Left ventricle myocardium inferior (tissue), 1 donor: Measurements from ENCODE around the gene TMEM30B. TPM values are rescaled to one million over a fixed set of nuclear protein-coding genes. Genes with fewer than 3 reads are reported as not detected.

Source experiments
- DNase-seq: peaks from one replicate; pipeline ENCODE4 v3.0.0-alpha.2; 2020
- H3K27ac ChIP-seq: fragments of 200-600 bp; replicated peaks from 2 replicates; pipeline ENCODE4 v1.8.0; 2021
- H3K27me3 ChIP-seq: fragments of 200-600 bp; 2 replicates; pipeline ENCODE4 v1.8.0; 2021; ENCODE audit warnings: low read depth
- H3K36me3 ChIP-seq: fragments of 200-600 bp; 2 replicates; pipeline ENCODE4 v1.8.0; 2021
- H3K4me1 ChIP-seq: fragments of 200-600 bp; 2 replicates; pipeline ENCODE4 v1.8.0; 2021
- H3K4me3 ChIP-seq: fragments of 200-600 bp; 2 replicates; pipeline ENCODE4 v1.8.0; 2021; ENCODE audit warnings: mild to moderate bottlenecking, moderate library complexity
- H3K9me3 ChIP-seq: fragments of 200-600 bp; replicated peaks from 2 replicates; pipeline ENCODE4 v1.8.0; 2021
- CTCF ChIP-seq: fragments of 200-600 bp; IDR thresholded peaks from 2 replicates; pipeline ENCODE4 v1.8.0; 2021; ENCODE audit warnings: antibody characterized with exemption, mild to moderate bottlenecking, borderline replicate concordance
- intact Hi-C: fragments of 100-400 bp; cut with micrococcal nuclease; formaldehyde crosslinking; loops from one replicate; pipeline ENCODE4 v1.11.0; 2022
- total RNA-seq: library from RNA; stranded (reverse); fragmentation: NEBNext Ultra II Directional; extraction: Animal tissue kit (Norgen Biotek cat#: 25700); gene quantifications from one replicate; pipeline ENCODE4 v1.2.1, GENCODE V29; 2021
- donor health status: DM: no; HTN: yes; CAD: no; lungs with severe emphysema.

TMEM30B gene
- total RNA-seq, 1 donor from 2014 or later = 0.22 TPM

GRCh38 chr14:61271552-61271951 is 9.6 kb downstream of the TMEM30B start:
- no peaks in the 10 kb centered on the region for H3K36me3 ChIP-seq
- no peaks in the 10 kb centered on the region for H3K9me3 ChIP-seq
- peaks cover 4% of the 10 kb centered on the region for H3K4me1 ChIP-seq
- peak overlapping the region; percentile 35 for H3K27ac ChIP-seq
- intact Hi-C loops = no loop called here
- H3K4me3 ChIP-seq = no peak overlapping the region
- no peak for TF ChIP-seq CTCF
- H3K27me3 ChIP-seq = peaks cover 47% of the 10 kb centered on the region
- DNase-seq = no peak

- Histone ChIP-seq H3K4me3 (no peak overlapping the region), H3K4me1 (peaks cover 5% of the 10 kb centered on the region), H3K27me3 (peaks cover 55% of the 10 kb centered on the region), H3K27ac (no peak overlapping the region), H3K36me3 (no peaks in the 10 kb centered on the region), H3K9me3 (no peaks in the 10 kb centered on the region)
- DNase-seq = no peak
- TF ChIP-seq CTCF = no peak
- intact Hi-C loops = no loop called here
Measured at GRCh38 chr14:61270714-61271113, 10.4 kb downstream of the TMEM30B start.

- H3K27me3 ChIP-seq = peaks cover 67% of the 10 kb centered on the region
- H3K36me3 ChIP-seq = no peaks in the 10 kb centered on the region
- no peak overlapping the region for H3K27ac ChIP-seq
- peaks cover 5% of the 10 kb centered on the region for H3K4me1 ChIP-seq
- peak; percentile 50 for DNase-seq
- intact Hi-C loops = no loop called here
- H3K9me3 ChIP-seq = no peaks in the 10 kb centered on the region
- peak; percentile 87 for TF ChIP-seq CTCF
- peak overlapping the region; percentile 57 for H3K4me3 ChIP-seq
Measured at GRCh38 chr14:61269321-61270083, 11.6 kb downstream of the TMEM30B start.

GRCh38 chr14:61268812-61269211 is 12.3 kb downstream of the TMEM30B start:
- Histone ChIP-seq H3K4me3 (no peak overlapping the region), H3K36me3 (no peaks in the 10 kb centered on the region), H3K27ac (no peak overlapping the region), H3K9me3 (no peaks in the 10 kb centered on the region), H3K27me3 (peaks cover 61% of the 10 kb centered on the region), H3K4me1 (peaks cover 5% of the 10 kb centered on the region)
- intact Hi-C loops = no loop called here
- no peak for DNase-seq
- no peak for TF ChIP-seq CTCF

- no peak overlapping the region for H3K4me3 ChIP-seq
- H3K4me1 ChIP-seq = peaks cover 5% of the 10 kb centered on the region
- TF ChIP-seq CTCF = no peak
- no peak overlapping the region for H3K27ac ChIP-seq
- H3K36me3 ChIP-seq = no peaks in the 10 kb centered on the region
- peaks cover 62% of the 10 kb centered on the region for H3K27me3 ChIP-seq
- intact Hi-C loops = no loop called here
- DNase-seq = no peak
- no peaks in the 10 kb centered on the region for H3K9me3 ChIP-seq
Measured at GRCh38 chr14:61266891-61267740, 14.0 kb downstream of the TMEM30B start.
